Neural progenitor cell (in vitro differentiated cells): ENCODE data around the gene CENPX. TPM values are rescaled to one million over a fixed set of nuclear protein-coding genes. Genes with fewer than 3 reads are reported as not detected.

Experiments used
- DNase-seq: peaks from one replicate; pipeline ENCODE4 v3.0.0-alpha.2; 2016; ENCODE audit warnings: low spot score
- H2AFZ ChIP-seq: fragments of 200-600 bp; sonication (generic); replicated peaks from 2 replicates; pipeline ENCODE4 v1.6.1; 2016; ENCODE audit warnings: antibody characterized with exemption
- H3F3A ChIP-seq: fragments of 200-600 bp; sonication (generic); 2 replicates; pipeline ENCODE4 v1.6.1; 2016; ENCODE audit warnings: antibody characterized with exemption, low read depth
- H3K27ac ChIP-seq: fragments of 200-600 bp; sonication (generic); 2 replicates; pipeline ENCODE4 v1.5.1; 2016; ENCODE audit warnings: mild to moderate bottlenecking
- H3K27me3 ChIP-seq: fragments of 200-600 bp; sonication (generic); 2 replicates; pipeline ENCODE4 v1.6.1; 2016; ENCODE audit warnings: mild to moderate bottlenecking, moderate library complexity
- H3K36me3 ChIP-seq: fragments of 200-600 bp; sonication (generic); 2 replicates; pipeline ENCODE4 v1.5.1; 2016
- H3K4me1 ChIP-seq: fragments of 200-600 bp; sonication (generic); 2 replicates; pipeline ENCODE4 v1.6.1; 2016; ENCODE audit warnings: mixed run types
- H3K4me2 ChIP-seq: fragments of 200-600 bp; sonication (generic); 2 replicates; pipeline ENCODE4 v1.6.1; 2016
- H3K4me3 ChIP-seq: fragments of 200-600 bp; sonication (generic); 2 replicates; pipeline ENCODE4 v1.5.1; 2016
- H3K79me2 ChIP-seq: fragments of 200-600 bp; sonication (generic); 2 replicates; pipeline ENCODE4 v1.6.1; 2016; ENCODE audit warnings: low read depth
- H3K9ac ChIP-seq: fragments of 200-600 bp; sonication (generic); 2 replicates; pipeline ENCODE4 v1.6.1; 2016
- H3K9me3 ChIP-seq: fragments of 200-600 bp; sonication (generic); 2 replicates; pipeline ENCODE4 v1.5.1; 2016; ENCODE audit warnings: low read depth
- H4K20me1 ChIP-seq: fragments of 200-600 bp; sonication (generic); 2 replicates; pipeline ENCODE4 v1.6.1; 2016; ENCODE audit warnings: low read depth
- H3K27ac Mint-ChIP-seq: 3 replicates; pipeline ENCODE4 v1.8.0; 2021; ENCODE audit warnings: mixed read lengths
- H3K27me3 Mint-ChIP-seq: 2 replicates; pipeline ENCODE4 v1.8.0; 2022; ENCODE audit warnings: low read depth, mild to moderate bottlenecking, inconsistent platforms, moderate library complexity, mixed read lengths; ENCODE audit not compliant: insufficient read depth
- H3K36me3 Mint-ChIP-seq: 3 replicates; pipeline ENCODE4 v1.8.0; 2021; ENCODE audit warnings: mixed read lengths
- H3K4me1 Mint-ChIP-seq: 3 replicates; pipeline ENCODE4 v1.8.0; 2021; ENCODE audit warnings: mixed read lengths
- H3K4me3 Mint-ChIP-seq: 3 replicates; pipeline ENCODE4 v1.8.0; 2021; ENCODE audit warnings: mild to moderate bottlenecking, moderate library complexity, mixed read lengths
- H3K9me3 Mint-ChIP-seq: 3 replicates; pipeline ENCODE4 v1.8.0; 2020; ENCODE audit warnings: mixed read lengths
- CTCF ChIP-seq: fragments of 200-600 bp; sonication (generic); IDR thresholded peaks from 2 replicates; pipeline ENCODE4 v1.5.1; 2017; ENCODE audit warnings: antibody characterized with exemption, mild to moderate bottlenecking
- EZH2 ChIP-seq: fragments of 200-600 bp; sonication (generic); IDR thresholded peaks from 2 replicates; pipeline ENCODE4 v1.6.1; 2017; ENCODE audit warnings: antibody characterized with exemption, mild to moderate bottlenecking, moderate library complexity
- EZH2phosphoT487 ChIP-seq: fragments of 200-600 bp; sonication (generic); IDR thresholded peaks from 2 replicates; pipeline ENCODE4 v1.6.1; 2017; ENCODE audit warnings: antibody characterized with exemption
- total RNA-seq: library from RNA; depleted of rRNA; stranded (reverse); fragments of >200 nt; gene quantifications from 2 replicates; pipeline ENCODE4 v1.2.3, GENCODE V29; 2015; ENCODE audit warnings: low replicate concordance

Gene CENPX
- total RNA-seq, 1 donor from 2014 or later = 53.0 TPM

DNA sequence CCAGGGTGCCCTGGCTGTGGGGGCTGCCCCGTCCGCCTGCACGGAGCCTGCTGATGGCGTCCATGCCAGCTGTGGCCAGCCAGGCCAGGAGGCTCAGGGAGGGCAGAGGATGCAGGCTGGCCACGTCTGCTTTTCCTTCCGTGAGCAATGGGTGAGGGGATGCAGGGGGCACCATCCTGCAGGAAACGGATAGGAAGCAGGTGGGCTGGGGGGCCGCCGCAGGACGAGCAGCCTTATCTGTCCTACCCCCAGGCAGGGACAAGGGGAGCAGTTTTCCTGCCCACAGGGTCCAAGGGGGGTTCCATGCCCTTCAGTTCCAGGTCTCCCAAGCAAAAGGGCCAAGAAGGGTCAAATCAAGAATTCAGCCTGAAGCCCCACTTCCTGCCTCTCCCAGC, 36.2 kb upstream of the CENPX start:
- no peaks in the 10 kb centered on the region for H3K79me2 ChIP-seq
- H3K27me3 Mint-ChIP-seq = no peaks in the 10 kb centered on the region
- H3K36me3 Mint-ChIP-seq = peaks cover 3% of the 10 kb centered on the region
- no peak overlapping the region for H2AFZ ChIP-seq
- H3K4me1 ChIP-seq = no peaks in the 10 kb centered on the region
- H3K27ac ChIP-seq = no peak overlapping the region
- TF ChIP-seq EZH2phosphoT487 = no peak
- TF ChIP-seq CTCF = no peak
- H3K4me3 Mint-ChIP-seq = no peak overlapping the region
- H3K4me2 ChIP-seq = no peak overlapping the region
- DNase-seq = no peak
- no peaks in the 10 kb centered on the region for H3K27me3 ChIP-seq
- H3K4me1 Mint-ChIP-seq = no peaks in the 10 kb centered on the region
- H3K27ac Mint-ChIP-seq = no peak overlapping the region
- no peaks in the 10 kb centered on the region for H3K9me3 Mint-ChIP-seq
- no peaks in the 10 kb centered on the region for H3K9me3 ChIP-seq
- no peak overlapping the region for H3K9ac ChIP-seq
- peaks cover 8% of the 10 kb centered on the region for H4K20me1 ChIP-seq
- no peaks in the 10 kb centered on the region for H3K36me3 ChIP-seq
- H3K4me3 ChIP-seq = no peak overlapping the region
- no peaks in the 10 kb centered on the region for H3F3A ChIP-seq

DNA sequence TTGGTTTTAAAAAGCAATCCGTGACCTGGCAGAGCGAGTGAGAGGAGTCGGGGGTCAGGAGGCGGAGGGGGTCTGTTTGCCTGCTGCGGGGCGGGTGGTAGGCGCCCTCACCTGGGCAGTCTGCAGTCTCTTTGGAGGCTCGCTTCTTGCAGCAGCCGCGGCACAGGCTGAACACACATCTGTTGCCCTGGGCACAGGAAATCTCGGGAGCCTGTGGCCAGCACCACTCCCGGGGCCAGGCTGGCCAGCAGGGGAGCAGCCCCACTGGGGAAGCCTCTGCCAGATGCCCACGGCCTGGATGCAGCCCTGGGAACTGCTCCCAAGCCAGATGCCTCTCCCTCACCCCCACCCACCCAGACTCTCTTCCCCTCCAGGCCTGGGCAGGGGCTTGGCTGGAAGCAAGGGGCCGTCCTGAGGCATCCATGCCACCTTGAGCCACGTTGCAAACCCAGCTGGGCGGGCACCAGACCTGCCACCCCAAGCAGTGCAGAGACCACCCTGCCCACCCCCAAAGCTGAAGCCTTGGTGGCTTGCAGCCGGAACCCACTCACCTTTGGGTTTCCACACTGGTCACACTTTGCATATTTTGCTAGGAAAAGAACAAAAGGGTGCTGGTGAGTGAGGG, 35.7 kb upstream of the CENPX start:
- no peak overlapping the region for H3K9ac ChIP-seq
- H3K27me3 ChIP-seq = no peaks in the 10 kb centered on the region
- no peaks in the 10 kb centered on the region for H3K36me3 ChIP-seq
- peaks cover under 1% of the 10 kb centered on the region for H3K79me2 ChIP-seq
- H3K4me1 ChIP-seq = no peaks in the 10 kb centered on the region
- peak overlapping the region; percentile 13 for H3K27ac ChIP-seq
- peaks cover 8% of the 10 kb centered on the region for H4K20me1 ChIP-seq
- Mint-ChIP-seq H3K9me3 (no peaks in the 10 kb centered on the region), H3K4me1 (peaks cover under 1% of the 10 kb centered on the region), H3K36me3 (peaks cover 3% of the 10 kb centered on the region), H3K27me3 (no peaks in the 10 kb centered on the region), H3K27ac (no peak overlapping the region), H3K4me3 (no peak overlapping the region)
- DNase-seq = no peak
- H3F3A ChIP-seq = no peaks in the 10 kb centered on the region
- no peak overlapping the region for H2AFZ ChIP-seq
- no peak for TF ChIP-seq EZH2
- TF ChIP-seq EZH2phosphoT487 = no peak
- no peak for TF ChIP-seq CTCF
- H3K4me3 ChIP-seq = no peak overlapping the region
- H3K9me3 ChIP-seq = no peaks in the 10 kb centered on the region
- no peak overlapping the region for H3K4me2 ChIP-seq

GRCh38 chr17:82056729-82057621, 34.3 kb upstream of the CENPX start:
- Histone ChIP-seq H3K27me3 (no peaks in the 10 kb centered on the region), H3K4me3 (no peak overlapping the region), H2AFZ (no peak overlapping the region), H3K36me3 (no peaks in the 10 kb centered on the region), H3K9me3 (no peaks in the 10 kb centered on the region), H3K4me2 (no peak overlapping the region), H3K79me2 (peaks cover 14% of the 10 kb centered on the region), H3K9ac (no peak overlapping the region), H3K4me1 (peaks cover 7% of the 10 kb centered on the region), H3F3A (peaks cover 3% of the 10 kb centered on the region), H3K27ac (no peak overlapping the region), H4K20me1 (peaks cover 18% of the 10 kb centered on the region)
- no peak for TF ChIP-seq EZH2phosphoT487
- no peak for TF ChIP-seq CTCF
- TF ChIP-seq EZH2 = no peak
- Mint-ChIP-seq H3K4me1 (peaks cover 4% of the 10 kb centered on the region), H3K27me3 (peaks cover 2% of the 10 kb centered on the region), H3K36me3 (peaks cover 3% of the 10 kb centered on the region), H3K9me3 (no peaks in the 10 kb centered on the region), H3K27ac (no peak overlapping the region), H3K4me3 (no peak overlapping the region)
- no peak for DNase-seq
